ENCODE measurements around the gene NBPF1. TPM values are rescaled to one million over a fixed set of nuclear protein-coding genes. Genes with fewer than 3 reads are reported as not detected.
"Not testable (repeated sequence)": the region's sequence is repeated elsewhere in the genome, so short reads cannot be mapped to it uniquely, and the experiment has no call there.

NBPF1 gene
- total RNA-seq, 6 experiments from 2014 or later, result 37.0 to 43.3 (median 39.0) TPM

- not testable (repeated sequence) for H3K27ac Mint-ChIP-seq; DNase-seq; H3K27me3 Mint-ChIP-seq (ENCODE audit: insufficient read depth); H3K4me1 Mint-ChIP-seq (ENCODE audit: low read depth); H3K36me3 Mint-ChIP-seq (ENCODE audit: low read depth); H3K9me3 Mint-ChIP-seq; H3K4me3 Mint-ChIP-seq
Observed at GRCh38 chr1:16595216-16595615, 18.1 kb downstream of the NBPF1 start.

- not testable (repeated sequence) for H3K27ac Mint-ChIP-seq; H3K36me3 Mint-ChIP-seq (ENCODE audit: low read depth); H3K9me3 Mint-ChIP-seq
Observed at GRCh38 chr1:16591845-16592244, 21.5 kb downstream of the NBPF1 start.

GRCh38 chr1:16588081-16588480 is 25.3 kb downstream of the NBPF1 start:
- H3K9me3 Mint-ChIP-seq; H3K27ac Mint-ChIP-seq; DNase-seq; H3K36me3 Mint-ChIP-seq (ENCODE audit: low read depth); H3K4me1 Mint-ChIP-seq (ENCODE audit: low read depth); H3K4me3 Mint-ChIP-seq; H3K27me3 Mint-ChIP-seq (ENCODE audit: insufficient read depth): not testable (repeated sequence)

More at GRCh38 chr1:16591845-16592244, 21.5 kb downstream of the NBPF1 start:
- not testable (repeated sequence) for H3K4me3 Mint-ChIP-seq; H3K27me3 Mint-ChIP-seq (ENCODE audit: insufficient read depth); DNase-seq; H3K4me1 Mint-ChIP-seq (ENCODE audit: low read depth)
- peak; percentile 12; the same call in 1 of the 2 replicates for TF ChIP-seq CTCF (IDR thresholded peaks at IDR 0.05)

- H3K4me1 Mint-ChIP-seq (ENCODE audit: low read depth); H3K27ac Mint-ChIP-seq; H3K9me3 Mint-ChIP-seq; DNase-seq; H3K36me3 Mint-ChIP-seq (ENCODE audit: low read depth); H3K4me3 Mint-ChIP-seq; H3K27me3 Mint-ChIP-seq (ENCODE audit: insufficient read depth): not testable (repeated sequence)
Observed at GRCh38 chr1:16587639-16588038, 25.7 kb downstream of the NBPF1 start.

GRCh38 chr1:16565324-16565723 is 48.0 kb downstream of the NBPF1 start:
- H3K36me3 Mint-ChIP-seq (ENCODE audit: low read depth); H3K27ac Mint-ChIP-seq; H3K9me3 Mint-ChIP-seq; DNase-seq; H3K4me1 Mint-ChIP-seq (ENCODE audit: low read depth); H3K4me3 Mint-ChIP-seq; H3K27me3 Mint-ChIP-seq (ENCODE audit: insufficient read depth): not testable (repeated sequence)

GRCh38 chr1:16561035-16561434 is 52.3 kb downstream of the NBPF1 start:
- not testable (repeated sequence) for H3K36me3 Mint-ChIP-seq (ENCODE audit: low read depth); H3K27me3 Mint-ChIP-seq (ENCODE audit: insufficient read depth); H3K4me3 Mint-ChIP-seq; DNase-seq; H3K4me1 Mint-ChIP-seq (ENCODE audit: low read depth); H3K27ac Mint-ChIP-seq; H3K9me3 Mint-ChIP-seq

- not testable (repeated sequence) for H3K4me1 Mint-ChIP-seq (ENCODE audit: low read depth); H3K4me3 Mint-ChIP-seq; DNase-seq; H3K36me3 Mint-ChIP-seq (ENCODE audit: low read depth); H3K9me3 Mint-ChIP-seq; H3K27ac Mint-ChIP-seq; H3K27me3 Mint-ChIP-seq (ENCODE audit: insufficient read depth)
Observed at GRCh38 chr1:16560498-16560897, 52.9 kb downstream of the NBPF1 start.

- H3K4me1 Mint-ChIP-seq (ENCODE audit: low read depth); H3K9me3 Mint-ChIP-seq; DNase-seq; H3K27ac Mint-ChIP-seq; H3K4me3 Mint-ChIP-seq; H3K27me3 Mint-ChIP-seq (ENCODE audit: insufficient read depth); H3K36me3 Mint-ChIP-seq (ENCODE audit: low read depth): not testable (repeated sequence)
Observed at GRCh38 chr1:16559688-16560087, 53.7 kb downstream of the NBPF1 start.

GRCh38 chr1:16557034-16557433 is 56.3 kb downstream of the NBPF1 start:
- H3K4me1 Mint-ChIP-seq (ENCODE audit: low read depth); H3K36me3 Mint-ChIP-seq (ENCODE audit: low read depth); H3K9me3 Mint-ChIP-seq; DNase-seq; H3K27me3 Mint-ChIP-seq (ENCODE audit: insufficient read depth); H3K27ac Mint-ChIP-seq; H3K4me3 Mint-ChIP-seq: not testable (repeated sequence)

GRCh38 chr1:16553244-16553643 is 60.1 kb downstream of the NBPF1 start:
- H3K36me3 Mint-ChIP-seq (ENCODE audit: low read depth); DNase-seq; H3K4me1 Mint-ChIP-seq (ENCODE audit: low read depth); H3K9me3 Mint-ChIP-seq; H3K4me3 Mint-ChIP-seq; H3K27me3 Mint-ChIP-seq (ENCODE audit: insufficient read depth); H3K27ac Mint-ChIP-seq: not testable (repeated sequence)

- H3K9me3 Mint-ChIP-seq; H3K27ac Mint-ChIP-seq; H3K4me1 Mint-ChIP-seq (ENCODE audit: low read depth); H3K36me3 Mint-ChIP-seq (ENCODE audit: low read depth); DNase-seq; H3K4me3 Mint-ChIP-seq: not testable (repeated sequence)
- H3K27me3 Mint-ChIP-seq (ENCODE audit: insufficient read depth), result peaks cover 14% of the 10 kb centered on the region
Observed at GRCh38 chr1:16550212-16550918, 63.0 kb downstream of the NBPF1 start.

GRCh38 chr1:16549545-16549944 is 63.8 kb downstream of the NBPF1 start:
- not testable (repeated sequence) for H3K9me3 Mint-ChIP-seq; H3K36me3 Mint-ChIP-seq (ENCODE audit: low read depth); DNase-seq; H3K4me3 Mint-ChIP-seq; H3K4me1 Mint-ChIP-seq (ENCODE audit: low read depth); H3K27ac Mint-ChIP-seq
- H3K27me3 Mint-ChIP-seq (ENCODE audit: insufficient read depth), result peaks cover 21% of the 10 kb centered on the region

GRCh38 chr1:16547502-16548241 is 65.7 kb downstream of the NBPF1 start:
- H3K4me3 Mint-ChIP-seq; H3K27ac Mint-ChIP-seq; H3K36me3 Mint-ChIP-seq (ENCODE audit: low read depth); H3K9me3 Mint-ChIP-seq; H3K4me1 Mint-ChIP-seq (ENCODE audit: low read depth): not testable (repeated sequence)
- peaks cover 20% of the 10 kb centered on the region for H3K27me3 Mint-ChIP-seq (ENCODE audit: insufficient read depth)
- peak; percentile 36 for DNase-seq
